Ishikawa (cell line): ENCODE data around the gene RIMS4.

Experiments
- CEBPB ChIP-seq: IDR thresholded peaks from 2 replicates; pipeline ENCODE4 v1.6.1; 2012
- CREB1 ChIP-seq: IDR thresholded peaks from 2 replicates; pipeline ENCODE4 v1.6.1; 2012; ENCODE audit warnings: low read depth
- EGR1 ChIP-seq: IDR thresholded peaks from 2 replicates; pipeline ENCODE4 v1.6.1; 2012
- EP300 ChIP-seq: IDR thresholded peaks from 2 replicates; pipeline ENCODE4 v1.6.1; 2012; ENCODE audit warnings: borderline replicate concordance
- FOXM1 ChIP-seq: IDR thresholded peaks from 2 replicates; pipeline ENCODE4 v1.6.1; 2012; ENCODE audit warnings: low read depth, borderline replicate concordance
- NFIC ChIP-seq: IDR thresholded peaks from 2 replicates; pipeline ENCODE4 v1.6.1; 2012
- RAD21 ChIP-seq: IDR thresholded peaks from 2 replicates; pipeline ENCODE4 v1.6.1; 2012; ENCODE audit warnings: low read depth
- REST ChIP-seq: IDR thresholded peaks from 2 replicates; pipeline ENCODE4 v1.6.1; 2012; ENCODE audit warnings: low read depth, mild to moderate bottlenecking
- TAF1 ChIP-seq: IDR thresholded peaks from 2 replicates; pipeline ENCODE4 v1.6.1; 2012; ENCODE audit warnings: low read depth, mild to moderate bottlenecking
- TCF12 ChIP-seq: IDR thresholded peaks from 2 replicates; pipeline ENCODE4 v1.6.1; 2012; ENCODE audit warnings: low read depth
- TEAD4 ChIP-seq: IDR thresholded peaks from 2 replicates; pipeline ENCODE4 v1.6.1; 2012
- YY1 ChIP-seq: IDR thresholded peaks from 2 replicates; pipeline ENCODE4 v1.6.1; 2012; ENCODE audit warnings: low read depth
- ZBTB7A ChIP-seq: IDR thresholded peaks from 2 replicates; pipeline ENCODE4 v1.6.1; 2012; ENCODE audit warnings: low read depth
- TF ChIP-seq, protein P1 (sequence below): IDR thresholded peaks from 2 replicates; pipeline ENCODE4 v1.6.1; 2012
- TF ChIP-seq, protein P2 (sequence below): IDR thresholded peaks from 2 replicates; pipeline ENCODE4 v1.6.1; 2012

Gene RIMS4

GRCh38 chr20:44705364-44706094, 104.8 kb downstream of the RIMS4 start:
- TF ChIP-seq RAD21, result no peak
- TF ChIP-seq EGR1, result no peak
- no peak for TF ChIP-seq NFIC
- TF ChIP-seq FOXM1, result no peak
- TF ChIP-seq CEBPB, result no peak
- no peak for TF ChIP-seq TEAD4

DNA sequence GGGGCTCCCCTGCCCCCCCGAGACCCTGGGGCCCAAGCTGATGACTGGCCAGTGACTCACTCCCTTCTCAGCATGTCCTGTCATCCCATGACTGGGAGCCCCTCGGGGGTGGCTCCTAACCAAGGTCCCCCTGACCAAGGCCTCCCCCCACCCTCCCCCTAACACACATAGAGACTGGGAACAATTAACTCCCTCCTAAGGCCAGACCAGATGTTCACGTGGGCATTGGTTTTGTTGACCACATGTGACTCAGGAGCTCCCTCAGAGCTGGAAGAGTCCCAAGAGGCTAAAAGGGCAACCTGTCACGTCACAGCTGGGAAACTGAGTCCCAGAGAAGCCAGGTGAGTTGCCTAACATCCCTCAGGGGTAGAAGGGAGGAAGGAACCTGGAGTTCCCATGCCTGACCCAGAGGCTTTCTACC, 105.8 kb downstream of the RIMS4 start:
- TF ChIP-seq ZBTB7A, result no peak
- TF ChIP-seq EP300, result no peak
- TF ChIP-seq FOXM1, result no peak
- no peak for TF ChIP-seq CREB1
- TF ChIP-seq, protein P1, sequence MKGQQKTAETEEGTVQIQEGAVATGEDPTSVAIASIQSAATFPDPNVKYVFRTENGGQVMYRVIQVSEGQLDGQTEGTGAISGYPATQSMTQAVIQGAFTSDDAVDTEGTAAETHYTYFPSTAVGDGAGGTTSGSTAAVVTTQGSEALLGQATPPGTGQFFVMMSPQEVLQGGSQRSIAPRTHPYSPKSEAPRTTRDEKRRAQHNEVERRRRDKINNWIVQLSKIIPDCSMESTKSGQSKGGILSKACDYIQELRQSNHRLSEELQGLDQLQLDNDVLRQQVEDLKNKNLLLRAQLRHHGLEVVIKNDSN, result no peak
- no peak for TF ChIP-seq TAF1
- TF ChIP-seq, protein P2, sequence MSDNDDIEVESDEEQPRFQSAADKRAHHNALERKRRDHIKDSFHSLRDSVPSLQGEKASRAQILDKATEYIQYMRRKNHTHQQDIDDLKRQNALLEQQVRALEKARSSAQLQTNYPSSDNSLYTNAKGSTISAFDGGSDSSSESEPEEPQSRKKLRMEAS, result no peak

DNA sequence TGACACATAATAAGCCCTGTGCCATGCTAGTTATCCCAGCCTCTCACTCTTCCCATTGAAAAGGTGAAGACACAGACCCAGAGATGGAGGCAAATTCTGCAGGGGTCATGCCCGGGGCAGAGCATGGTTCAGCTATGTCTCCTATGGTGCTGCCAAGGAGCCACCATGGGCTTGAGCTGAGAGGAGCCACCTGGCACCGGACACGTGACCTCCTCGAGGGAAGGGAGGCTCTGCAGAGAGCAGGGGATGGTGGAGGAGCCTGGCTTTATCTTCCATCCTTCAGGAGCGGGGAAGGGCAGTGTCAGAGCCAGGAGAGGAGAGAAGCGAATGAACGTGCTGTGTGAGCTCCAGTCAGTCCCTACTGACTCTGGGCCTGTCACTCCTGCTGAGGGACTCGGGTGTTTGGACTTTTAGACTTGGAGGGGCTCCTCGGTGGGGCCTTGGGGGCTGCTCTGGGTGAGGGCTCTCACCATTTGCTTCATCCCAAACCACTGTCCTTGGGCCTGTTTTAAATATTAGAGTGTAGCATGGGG, 106.3 kb downstream of the RIMS4 start:
- TF ChIP-seq YY1 (no peak), TAF1 (no peak), EGR1 (no peak), CEBPB (no peak), CREB1 (no peak), TEAD4 (no peak)
- TF ChIP-seq, protein P2, result no peak

GRCh38 chr20:44703183-44703925, 107.0 kb downstream of the RIMS4 start:
- TF ChIP-seq EP300 (no peak), EGR1 (no peak), TEAD4 (no peak), REST (no peak), ZBTB7A (no peak), RAD21 (no peak), FOXM1 (no peak), NFIC (no peak), YY1 (no peak), CEBPB (no peak), TCF12 (no peak), CREB1 (no peak), TAF1 (no peak)
- TF ChIP-seq, protein P1, result no peak
- TF ChIP-seq, protein P2, result no peak

GRCh38 chr20:44702776-44703175, 107.6 kb downstream of the RIMS4 start:
- TF ChIP-seq CREB1 (no peak), RAD21 (no peak), ZBTB7A (no peak), EGR1 (no peak), FOXM1 (no peak), YY1 (no peak), EP300 (no peak), TEAD4 (no peak), CEBPB (no peak), NFIC (no peak), TCF12 (no peak), TAF1 (no peak), REST (no peak)
- TF ChIP-seq, protein P1, result no peak
- TF ChIP-seq, protein P2, result no peak
